GM12864 (cell line): ENCODE measurements around the gene NFKBIE.

Experiments used
- DNase-seq: peaks from one replicate; pipeline ENCODE4 v3.0.0-alpha.2; 2011; ENCODE audit warnings: low read depth
- H3K4me3 ChIP-seq: 2 replicates; pipeline ENCODE4 v1.5.1; 2011; ENCODE audit warnings: mild to moderate bottlenecking, low read depth, low read length, control low read depth
- CTCF ChIP-seq: IDR thresholded peaks from 2 replicates; pipeline ENCODE4 v1.5.1; 2011; ENCODE audit warnings: low read depth, mild to moderate bottlenecking, moderate library complexity, low read length, control low read depth, inconsistent platforms; ENCODE audit errors: missing control alignments

NFKBIE gene

GRCh38 chr6:44303842-44304241, 38.5 kb upstream of the NFKBIE start:
- no peak overlapping the region for H3K4me3 ChIP-seq
- TF ChIP-seq CTCF, result no peak
- DNase-seq, result no peak

- no peak overlapping the region for H3K4me3 ChIP-seq
- no peak for DNase-seq
- TF ChIP-seq CTCF, result no peak
These were observed 37.5 kb upstream of the NFKBIE start for GRCh38 chr6:44302856-44303255.

- H3K4me3 ChIP-seq, result no peak overlapping the region
- TF ChIP-seq CTCF, result no peak
- no peak for DNase-seq
These were observed 36.6 kb upstream of the NFKBIE start for GRCh38 chr6:44301782-44302564.

GRCh38 chr6:44301106-44301505, 35.8 kb upstream of the NFKBIE start:
- no peak for TF ChIP-seq CTCF
- H3K4me3 ChIP-seq, result no peak overlapping the region
- no peak for DNase-seq

GRCh38 chr6:44300292-44300823, 35.0 kb upstream of the NFKBIE start:
- no peak for TF ChIP-seq CTCF
- H3K4me3 ChIP-seq, result no peak overlapping the region
- no peak for DNase-seq

- DNase-seq, result no peak
- no peak for TF ChIP-seq CTCF
- no peak overlapping the region for H3K4me3 ChIP-seq
These were observed 33.5 kb upstream of the NFKBIE start for GRCh38 chr6:44298864-44299263.
